ENCODE data around the gene MCTP2.

- no peak for TF ChIP-seq CTCF (IDR thresholded peaks at IDR 0.05; ENCODE audit: low read depth, low read length, poor library complexity, severe bottlenecking)
- TF ChIP-seq EZH2phosphoT487 (IDR thresholded peaks at IDR 0.05; ENCODE audit: borderline replicate concordance, low read length) = no peak
Measured at GRCh38 chr15:94294556-94294955, 63.2 kb downstream of the MCTP2 start.

Measured in DOHH2 (cell line).